H1 (cell line): ENCODE measurements around the gene NCF4. TPM values are rescaled to one million over a fixed set of nuclear protein-coding genes. Genes with fewer than 3 reads are reported as not detected.

Experiments
- CTCF ChIA-PET: fragments of 300-600 bp; sonication (Branson Sonifier 250); formaldehyde crosslinking; loops from one replicate; lab custom pipeline; 2021; ENCODE audit not compliant: partially characterized antibody; lab: Charles Lee
- POLR2A ChIA-PET: fragments of 300-600 bp; sonication (Branson Sonifier 250); formaldehyde crosslinking; loops from one replicate; lab custom pipeline; 2021; ENCODE audit warnings: inconsistent platforms; ENCODE audit not compliant: partially characterized antibody; lab: Charles Lee
- DNase-seq, 2 experiments: peaks; one replicate each; pipeline versions ENCODE4 v3.0.0 to v3.0.0-alpha.2; 2010 to 2022; ENCODE audit warnings: low spot score in 2 of 2, low read depth in 1 of 2, mixed read lengths in 1 of 2
- FAIRE-seq: peaks from 2 replicates; lab custom pipeline; 2011; peaks lifted over from hg19 to GRCh38; lab: Jason Lieb, UNC
- H2AFZ ChIP-seq: 2 replicates; pipeline ENCODE4 v1.8.1; 2012; ENCODE audit warnings: low read length, inconsistent platforms
- H2AK5ac ChIP-seq: 2 replicates; pipeline ENCODE4 v1.6.1; 2013; ENCODE audit warnings: low read depth, low read length
- H2BK120ac ChIP-seq: replicated peaks from 2 replicates; pipeline ENCODE3; 2013; ENCODE audit warnings: low read depth, low read length, inconsistent platforms
- H2BK12ac ChIP-seq: 2 replicates; pipeline ENCODE4 v1.6.1; 2013; ENCODE audit warnings: low read depth, low read length
- H2BK15ac ChIP-seq: 2 replicates; pipeline ENCODE4 v1.6.1; 2013; ENCODE audit warnings: low read length
- H2BK20ac ChIP-seq: 2 replicates; pipeline ENCODE4 v1.6.1; 2013; ENCODE audit warnings: low read length
- H2BK5ac ChIP-seq: 2 replicates; pipeline ENCODE4 v1.6.1; 2013; ENCODE audit warnings: low read depth, low read length
- H3K14ac ChIP-seq: 2 replicates; pipeline ENCODE4 v1.6.1; 2013; ENCODE audit warnings: inconsistent platforms; ENCODE audit not compliant: insufficient read length
- H3K18ac ChIP-seq: 2 replicates; pipeline ENCODE4 v1.6.1; 2013; ENCODE audit warnings: low read length; ENCODE audit errors: extremely low read depth
- H3K23ac ChIP-seq: 2 replicates; pipeline ENCODE4 v1.6.1; 2013; ENCODE audit warnings: inconsistent platforms; ENCODE audit not compliant: insufficient read length
- H3K23me2 ChIP-seq: 2 replicates; pipeline ENCODE4 v1.6.1; 2013; ENCODE audit warnings: low read depth, low read length
- H3K27ac ChIP-seq: 2 replicates; pipeline ENCODE4 v1.6.1; 2011; ENCODE audit warnings: low read depth, low read length, inconsistent platforms
- H3K27me3 ChIP-seq, 4 experiments: replicated peaks in 1 of 4; 1 replicate in 1 of 4; 2 replicates in 3 of 4; pipeline versions ENCODE4 v1.6.1 to v1.8.1; 2011 to 2013; ENCODE audit warnings: low read length in 3 of 4, mild to moderate bottlenecking in 3 of 4, inconsistent platforms in 2 of 4, mixed read lengths in 2 of 4, moderate library complexity in 1 of 4; ENCODE audit not compliant: control insufficient read depth in 3 of 4, insufficient read depth in 3 of 4; ENCODE audit errors: extremely low read depth in 1 of 4
- H3K36me3 ChIP-seq, 4 experiments: 2 replicates each; pipeline versions ENCODE4 v1.6.1 to v1.8.1; 2011 to 2013; ENCODE audit warnings: mild to moderate bottlenecking in 4 of 4, low read length in 3 of 4, moderate library complexity in 2 of 4, control low read depth in 1 of 4, inconsistent platforms in 1 of 4; ENCODE audit not compliant: insufficient read depth in 4 of 4, control insufficient read depth in 2 of 4
- H3K4ac ChIP-seq: replicated peaks from 2 replicates; pipeline ENCODE3; 2013; ENCODE audit warnings: low read length, low read depth, mixed read lengths, inconsistent platforms; ENCODE audit not compliant: insufficient read length
- H3K4me1 ChIP-seq, 4 experiments: replicated peaks in 1 of 4; 1 replicate in 1 of 4; 2 replicates in 3 of 4; pipeline versions ENCODE4 v1.6.1 to v1.8.1; 2011 to 2013; ENCODE audit warnings: low read length in 3 of 4, inconsistent platforms in 2 of 4, mixed read lengths in 1 of 4; ENCODE audit not compliant: insufficient read depth in 4 of 4, control insufficient read depth in 3 of 4
- H3K4me2 ChIP-seq, 2 experiments: 2 replicates each; pipeline versions ENCODE4 v1.6.1 to v1.8.1; 2011 to 2013; ENCODE audit warnings: low read depth in 2 of 2, low read length in 2 of 2, control low read depth in 1 of 2, inconsistent platforms in 1 of 2, mild to moderate bottlenecking in 1 of 2; ENCODE audit not compliant: insufficient read depth in 1 of 2
- H3K4me3 ChIP-seq, 4 experiments: fragments of 200-600, 300-600 bp in 1 of 4; sonication (generic), shearing (Covaris generic), sonication (Bioruptor Twin) in 1 of 4; 2 replicates each; pipeline versions ENCODE4 v1.5.1 to v1.8.1; 2011 to 2016; ENCODE audit warnings: low read length in 4 of 4, low read depth in 3 of 4, control low read depth in 2 of 4, inconsistent platforms in 2 of 4, mild to moderate bottlenecking in 2 of 4, mixed read lengths in 1 of 4, moderate library complexity in 1 of 4; ENCODE audit not compliant: insufficient read depth in 2 of 4; ENCODE audit errors: extremely low read depth in 1 of 4
- H3K56ac ChIP-seq: replicated peaks from 2 replicates; pipeline ENCODE3; 2013; ENCODE audit warnings: low read depth, mild to moderate bottlenecking, mixed read lengths, low read length, inconsistent platforms; ENCODE audit not compliant: insufficient read length
- H3K79me1 ChIP-seq: 2 replicates; pipeline ENCODE4 v1.6.1; 2013; ENCODE audit warnings: low read depth, low read length, control low read depth
- H3K79me2 ChIP-seq, 2 experiments: 2 replicates each; pipeline versions ENCODE4 v1.6.1 to v1.8.1; 2012 to 2013; ENCODE audit warnings: low read length in 2 of 2, mild to moderate bottlenecking in 2 of 2, inconsistent platforms in 1 of 2; ENCODE audit not compliant: insufficient read depth in 2 of 2, control insufficient read depth in 1 of 2
- H3K9ac ChIP-seq, 4 experiments: replicated peaks in 1 of 4; 1 replicate in 1 of 4; 2 replicates in 3 of 4; pipeline versions ENCODE4 v1.6.1 to v1.8.1; 2011 to 2013; ENCODE audit warnings: low read depth in 3 of 4, low read length in 3 of 4, control low read depth in 2 of 4, mild to moderate bottlenecking in 2 of 4, moderate library complexity in 2 of 4, inconsistent platforms in 1 of 4; ENCODE audit errors: extremely low read depth in 1 of 4
- H3K9me3 ChIP-seq, 2 experiments: 2 replicates each; pipeline versions ENCODE4 v1.6.1 to v1.8.1; 2012 to 2013; ENCODE audit warnings: mild to moderate bottlenecking in 2 of 2, moderate library complexity in 2 of 2, control low read depth in 1 of 2, inconsistent platforms in 1 of 2, low read depth in 1 of 2, low read length in 1 of 2, mixed read lengths in 1 of 2; ENCODE audit not compliant: insufficient read depth in 2 of 2
- H4K20me1 ChIP-seq, 2 experiments: replicated peaks in 1 of 2; 2 replicates each; pipeline versions ENCODE3 to v1.8.1; 2011 to 2013; ENCODE audit warnings: inconsistent platforms in 2 of 2, low read length in 2 of 2, mild to moderate bottlenecking in 1 of 2; ENCODE audit not compliant: insufficient read depth in 2 of 2, control insufficient read depth in 1 of 2
- H4K5ac ChIP-seq: 2 replicates; pipeline ENCODE4 v1.6.1; 2013; ENCODE audit warnings: low read length, low read depth, mixed read lengths, inconsistent platforms; ENCODE audit not compliant: insufficient read length
- H4K8ac ChIP-seq: 2 replicates; pipeline ENCODE4 v1.8.0; 2013; ENCODE audit warnings: mild to moderate bottlenecking, moderate library complexity, low read length, inconsistent platforms; ENCODE audit not compliant: insufficient read depth; ENCODE audit errors: extremely low read depth
- H4K91ac ChIP-seq: replicated peaks from 2 replicates; pipeline ENCODE3; 2013; ENCODE audit warnings: low read length, mixed read lengths, inconsistent platforms; ENCODE audit not compliant: insufficient read length
- ASH2L ChIP-seq: fragments of 200-600, 300-600 bp; sonication (generic); IDR thresholded peaks from one replicate; pipeline ENCODE4 v1.7.1; 2017; ENCODE audit warnings: low read length
- ATF2 ChIP-seq: IDR thresholded peaks from 2 replicates; pipeline ENCODE4 v1.6.1; 2012; ENCODE audit warnings: low read length, inconsistent platforms
- BCL11A ChIP-seq, 2 experiments: IDR thresholded peaks; one replicate each; pipeline ENCODE4 v1.6.1; 2011; ENCODE audit warnings: low read depth in 2 of 2, low read length in 2 of 2, mild to moderate bottlenecking in 2 of 2
- CTCF ChIP-seq, 3 experiments: IDR thresholded peaks; 1 replicate in 2 of 3; 2 replicates in 1 of 3; pipeline versions ENCODE4 v1.5.1 to v1.6.1; 2011; ENCODE audit warnings: low read length in 3 of 3, mild to moderate bottlenecking in 3 of 3, inconsistent platforms in 2 of 3, low read depth in 1 of 3, moderate library complexity in 1 of 3; ENCODE audit not compliant: insufficient read depth in 1 of 3; ENCODE audit errors: control extremely low read depth in 1 of 3
- MAFK ChIP-seq: IDR thresholded peaks from 2 replicates; pipeline ENCODE4 v1.6.1; 2012; ENCODE audit warnings: low read depth, mild to moderate bottlenecking, improper control_type of control experiment, low read length
- POLR2AphosphoS5 ChIP-seq: IDR thresholded peaks from 2 replicates; pipeline ENCODE4 v1.6.1; 2011; ENCODE audit warnings: low read depth, low read length
- POU5F1 ChIP-seq: IDR thresholded peaks from 2 replicates; pipeline ENCODE4 v1.6.1; 2011; ENCODE audit warnings: low read depth, mild to moderate bottlenecking, low read length, moderate library complexity
- RFX5 ChIP-seq: IDR thresholded peaks from 2 replicates; pipeline ENCODE4 v1.6.1; 2011; ENCODE audit warnings: low read depth, low read length, improper control_type of control experiment, borderline replicate concordance
- SAP30 ChIP-seq: fragments of 300-600 bp; sonication (generic); IDR thresholded peaks from 2 replicates; pipeline ENCODE4 v1.7.1; 2012; ENCODE audit warnings: low read length, moderate library complexity, mild to moderate bottlenecking, inconsistent platforms; ENCODE audit not compliant: insufficient read depth, insufficient replicate concordance
- TCF12 ChIP-seq: IDR thresholded peaks from 2 replicates; pipeline ENCODE4 v1.6.1; 2011; ENCODE audit warnings: low read depth, mild to moderate bottlenecking, low read length
- WGBS, 2 experiments: shearing (Covaris generic) in 1 of 2; methylation state at CpG; one replicate each; pipeline versions ENCODE4 v1.1.6 to v1.1.7; 2013 to 2015; ENCODE audit warnings: low lambda C conversion rate in 2 of 2, mixed read lengths in 2 of 2, inconsistent platforms in 1 of 2, low coverage in 1 of 2, missing lambda C conversion rate in 1 of 2; ENCODE audit not compliant: insufficient replicate concordance in 2 of 2, insufficient coverage in 1 of 2, insufficient read length in 1 of 2; ENCODE audit errors: extremely low coverage in 1 of 2, missing lambda C conversion rate in 1 of 2; 5-methylcytosine and 5-hydroxymethylcytosine counted together
- polyA plus RNA-seq, 7 experiments: library from polyadenylated mRNA; depleted of rRNA in 3 of 7; stranded (reverse) in 5 of 7; unstranded in 2 of 7; fragments of >200 nt in 5 of 7; fragments of 200-250 nt in 2 of 7; gene quantifications; 1 replicate in 5 of 7; 2 replicates in 1 of 7; 4 replicates in 1 of 7; pipeline versions ENCODE4 v1.2.1 to v1.2.3, GENCODE V29; 2011 to 2013; ENCODE audit warnings: missing spikeins in 2 of 7, mixed read lengths in 2 of 7
- total RNA-seq: library from RNA; stranded (reverse); fragmentation: NEBNext Ultra II Directional; extraction: Animal tissue kit (Norgen Biotek cat#: 25700); gene quantifications from 2 replicates; pipeline ENCODE4 v1.2.1, GENCODE V29; 2021

The NCF4 gene
- total and polyA plus RNA-seq, 2 of the 8 experiments (the other 6 are each of a cell fraction or from before 2014, with no cell fraction given) = 0.20 TPM; not detected in 1

DNA sequence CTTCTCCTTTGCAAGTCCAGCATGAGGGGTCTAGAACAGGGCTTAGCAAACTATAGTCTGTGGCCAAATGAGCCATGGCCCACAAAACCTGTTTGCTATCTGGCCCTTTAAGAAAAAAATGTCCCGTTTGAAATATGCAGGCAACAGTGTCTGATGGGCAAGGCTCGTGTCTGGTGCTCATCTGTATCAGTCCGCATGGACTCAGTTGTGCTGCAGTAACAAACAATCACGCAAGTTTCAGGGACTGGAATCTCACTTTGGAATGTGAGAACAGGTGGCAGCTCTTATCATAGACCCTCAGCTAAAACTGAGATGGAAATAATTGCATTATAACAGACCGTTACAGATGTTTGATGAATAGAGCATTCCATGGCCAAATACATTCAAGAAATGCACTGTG is 24.9 kb upstream of the NCF4 start:
- no peak overlapping the region for H2BK120ac ChIP-seq
- no peak overlapping the region for H3K18ac ChIP-seq
- no peak overlapping the region for H2AK5ac ChIP-seq
- H3K9ac ChIP-seq = no peak overlapping the region
- no peak overlapping the region for H3K23ac ChIP-seq
- no peak overlapping the region for H4K91ac ChIP-seq
- FAIRE-seq = no peak
- no peaks in the 10 kb centered on the region for H3K4me1 ChIP-seq
- no peak overlapping the region for H2AFZ ChIP-seq
- H2BK20ac ChIP-seq = no peak overlapping the region
- H2BK12ac ChIP-seq = no peak overlapping the region
- no peaks in the 10 kb centered on the region for H3K36me3 ChIP-seq
- no peak overlapping the region for H3K4ac ChIP-seq
- no peak overlapping the region for H3K14ac ChIP-seq
- peaks cover 4% of the 10 kb centered on the region; the same call in 1 of the 2 replicates for H3K23me2 ChIP-seq
- H3K79me1 ChIP-seq = no peaks in the 10 kb centered on the region
- H3K27me3 ChIP-seq = no peaks in the 10 kb centered on the region
- POLR2A ChIA-PET = interaction anchor here (0.7 kb wide), 1 partner anchor 33 kb away, joined by 3 read pairs; no protein-coding TSS in a partner anchor
- no peaks in the 10 kb centered on the region for H4K20me1 ChIP-seq
- no peaks in the 10 kb centered on the region for H3K79me2 ChIP-seq
- H3K56ac ChIP-seq = no peak overlapping the region
- no peak overlapping the region for H4K8ac ChIP-seq
- no peak for DNase-seq
- CTCF ChIA-PET = interaction anchor here (1.0 to 1.7 kb wide), 2 partner anchors 17 to 20 kb away, joined by 3 to 5 read pairs; no protein-coding TSS in a partner anchor
- H2BK15ac ChIP-seq = no peak overlapping the region
- no peak overlapping the region for H3K4me3 ChIP-seq
- no peak overlapping the region for H3K27ac ChIP-seq
- no peak overlapping the region for H3K4me2 ChIP-seq
- 89% methylated on average over 5 of the region's 5 CpGs; no CpG with 5 or more reads in 1 of the 2 experiments for WGBS, 2 experiments
- peaks cover 3 to 9% of the 10 kb centered on the region in 2 experiments; a peak in 2 of 4 replicates for H3K9me3 ChIP-seq
- H2BK5ac ChIP-seq = no peak overlapping the region
- no peak overlapping the region for H4K5ac ChIP-seq
- TF ChIP-seq TCF12 (no peak), ATF2 (no peak), POU5F1 (no peak), SAP30 (no peak), ASH2L (no peak), CTCF (IDR thresholded peaks at IDR 0.05; ENCODE audit: control extremely low read depth in 1 of 3, insufficient read depth in 1 of 3, low read depth in 1 of 3, low read length in 3 of 3) (no peak), MAFK (no peak), POLR2AphosphoS5 (no peak), RFX5 (no peak), BCL11A (IDR thresholded peaks at IDR 0.05; ENCODE audit: low read depth in 2 of 2, low read length in 2 of 2) (no peak)
